ENCODE results near the gene BABAM2. TPM values are rescaled to one million over a fixed set of nuclear protein-coding genes. Genes with fewer than 3 reads are reported as not detected.

BABAM2 gene
- total and polyA plus RNA-seq, 10 of the 15 experiments (the other 5 are each of a cell fraction or from before 2014, with no cell fraction given), result 30.7 to 59.9 (median 44.5) TPM

DNA sequence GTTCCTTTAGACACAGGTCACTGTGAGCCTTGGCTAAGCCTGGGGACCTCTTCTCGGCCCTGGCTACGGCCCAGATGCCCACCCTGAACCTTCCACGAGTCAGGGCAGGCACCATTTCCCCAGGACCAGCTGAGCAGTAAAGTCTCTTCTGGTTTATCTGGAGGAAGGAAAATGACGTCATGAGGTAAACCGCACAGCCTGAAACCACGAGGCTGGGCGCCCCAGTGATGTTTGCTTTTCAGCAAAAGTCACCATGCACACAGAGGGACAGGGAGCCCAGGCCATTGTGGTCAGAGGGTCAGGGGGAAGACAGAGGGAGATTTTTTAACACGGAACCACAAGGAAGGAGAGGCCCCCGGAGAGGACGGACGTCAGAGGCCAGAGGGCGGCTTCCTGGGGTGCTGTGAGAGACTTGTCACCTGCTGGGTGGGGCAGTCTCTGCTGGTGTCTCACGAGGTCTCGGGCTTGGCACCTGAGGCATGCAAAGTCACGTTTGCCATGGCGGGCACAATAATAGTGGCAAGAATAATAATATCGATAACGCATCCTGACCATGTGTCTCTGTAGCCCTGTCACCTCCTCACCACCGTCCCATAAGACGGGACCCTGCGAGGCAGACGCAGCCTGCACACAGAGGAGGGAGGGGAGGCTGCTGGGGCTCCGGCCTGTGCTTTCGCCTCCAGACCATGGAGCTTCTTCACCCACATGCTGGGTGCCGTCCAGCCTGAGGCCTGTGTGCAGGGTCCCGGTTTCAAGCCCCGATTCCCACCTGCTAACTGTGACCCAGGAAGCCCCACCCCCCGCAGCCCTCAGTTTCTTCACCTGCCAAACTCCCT is 468.9 kb downstream of the BABAM2 start (continued):
- TF ChIP-seq, protein P1, sequence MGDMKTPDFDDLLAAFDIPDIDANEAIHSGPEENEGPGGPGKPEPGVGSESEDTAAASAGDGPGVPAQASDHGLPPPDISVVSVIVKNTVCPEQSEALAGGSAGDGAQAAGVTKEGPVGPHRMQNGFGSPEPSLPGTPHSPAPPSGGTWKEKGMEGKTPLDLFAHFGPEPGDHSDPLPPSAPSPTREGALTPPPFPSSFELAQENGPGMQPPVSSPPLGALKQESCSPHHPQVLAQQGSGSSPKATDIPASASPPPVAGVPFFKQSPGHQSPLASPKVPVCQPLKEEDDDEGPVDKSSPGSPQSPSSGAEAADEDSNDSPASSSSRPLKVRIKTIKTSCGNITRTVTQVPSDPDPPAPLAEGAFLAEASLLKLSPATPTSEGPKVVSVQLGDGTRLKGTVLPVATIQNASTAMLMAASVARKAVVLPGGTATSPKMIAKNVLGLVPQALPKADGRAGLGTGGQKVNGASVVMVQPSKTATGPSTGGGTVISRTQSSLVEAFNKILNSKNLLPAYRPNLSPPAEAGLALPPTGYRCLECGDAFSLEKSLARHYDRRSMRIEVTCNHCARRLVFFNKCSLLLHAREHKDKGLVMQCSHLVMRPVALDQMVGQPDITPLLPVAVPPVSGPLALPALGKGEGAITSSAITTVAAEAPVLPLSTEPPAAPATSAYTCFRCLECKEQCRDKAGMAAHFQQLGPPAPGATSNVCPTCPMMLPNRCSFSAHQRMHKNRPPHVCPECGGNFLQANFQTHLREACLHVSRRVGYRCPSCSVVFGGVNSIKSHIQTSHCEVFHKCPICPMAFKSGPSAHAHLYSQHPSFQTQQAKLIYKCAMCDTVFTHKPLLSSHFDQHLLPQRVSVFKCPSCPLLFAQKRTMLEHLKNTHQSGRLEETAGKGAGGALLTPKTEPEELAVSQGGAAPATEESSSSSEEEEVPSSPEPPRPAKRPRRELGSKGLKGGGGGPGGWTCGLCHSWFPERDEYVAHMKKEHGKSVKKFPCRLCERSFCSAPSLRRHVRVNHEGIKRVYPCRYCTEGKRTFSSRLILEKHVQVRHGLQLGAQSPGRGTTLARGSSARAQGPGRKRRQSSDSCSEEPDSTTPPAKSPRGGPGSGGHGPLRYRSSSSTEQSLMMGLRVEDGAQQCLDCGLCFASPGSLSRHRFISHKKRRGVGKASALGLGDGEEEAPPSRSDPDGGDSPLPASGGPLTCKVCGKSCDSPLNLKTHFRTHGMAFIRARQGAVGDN (IDR thresholded peaks at IDR 0.05), result no peak; the same call in 1 of the 2 replicates
- TF ChIP-seq USF2 (IDR thresholded peaks at IDR 0.05; ENCODE audit: borderline replicate concordance, low read depth, low read length) (no peak), RELA (IDR thresholded peaks at IDR 0.05; ENCODE audit: borderline replicate concordance, partially characterized antibody) (peak; percentile 53), BHLHE40 (IDR thresholded peaks at IDR 0.05; ENCODE audit: borderline replicate concordance in 1 of 2, low read depth in 2 of 2, low read length in 1 of 2) (peak; percentile 88 to 93), HDAC2 (IDR thresholded peaks at IDR 0.05) (no peak), SMAD5 (IDR thresholded peaks at IDR 0.05; ENCODE audit: low read depth) (no peak), ZNF207 (IDR thresholded peaks at IDR 0.05; ENCODE audit: borderline replicate concordance) (no peak), SIN3A (IDR thresholded peaks at IDR 0.05; ENCODE audit: low read depth, low read length) (no peak), JUND (IDR thresholded peaks at IDR 0.05; ENCODE audit: low read depth, low read length) (peak; percentile 72; the same call in 1 of the 2 replicates), EED (IDR thresholded peaks at IDR 0.05; ENCODE audit: low read depth) (peak; percentile 92), TCF7 (IDR thresholded peaks at IDR 0.05; ENCODE audit: borderline replicate concordance) (no peak), NR2C1 (IDR thresholded peaks at IDR 0.05) (no peak), ZNF384 (IDR thresholded peaks at IDR 0.05; ENCODE audit: borderline replicate concordance, low read depth, low read length) (no peak), RAD51 (IDR thresholded peaks at IDR 0.05) (no peak; the same call in 1 of the 2 replicates)
- TF ChIP-seq, protein P2, sequence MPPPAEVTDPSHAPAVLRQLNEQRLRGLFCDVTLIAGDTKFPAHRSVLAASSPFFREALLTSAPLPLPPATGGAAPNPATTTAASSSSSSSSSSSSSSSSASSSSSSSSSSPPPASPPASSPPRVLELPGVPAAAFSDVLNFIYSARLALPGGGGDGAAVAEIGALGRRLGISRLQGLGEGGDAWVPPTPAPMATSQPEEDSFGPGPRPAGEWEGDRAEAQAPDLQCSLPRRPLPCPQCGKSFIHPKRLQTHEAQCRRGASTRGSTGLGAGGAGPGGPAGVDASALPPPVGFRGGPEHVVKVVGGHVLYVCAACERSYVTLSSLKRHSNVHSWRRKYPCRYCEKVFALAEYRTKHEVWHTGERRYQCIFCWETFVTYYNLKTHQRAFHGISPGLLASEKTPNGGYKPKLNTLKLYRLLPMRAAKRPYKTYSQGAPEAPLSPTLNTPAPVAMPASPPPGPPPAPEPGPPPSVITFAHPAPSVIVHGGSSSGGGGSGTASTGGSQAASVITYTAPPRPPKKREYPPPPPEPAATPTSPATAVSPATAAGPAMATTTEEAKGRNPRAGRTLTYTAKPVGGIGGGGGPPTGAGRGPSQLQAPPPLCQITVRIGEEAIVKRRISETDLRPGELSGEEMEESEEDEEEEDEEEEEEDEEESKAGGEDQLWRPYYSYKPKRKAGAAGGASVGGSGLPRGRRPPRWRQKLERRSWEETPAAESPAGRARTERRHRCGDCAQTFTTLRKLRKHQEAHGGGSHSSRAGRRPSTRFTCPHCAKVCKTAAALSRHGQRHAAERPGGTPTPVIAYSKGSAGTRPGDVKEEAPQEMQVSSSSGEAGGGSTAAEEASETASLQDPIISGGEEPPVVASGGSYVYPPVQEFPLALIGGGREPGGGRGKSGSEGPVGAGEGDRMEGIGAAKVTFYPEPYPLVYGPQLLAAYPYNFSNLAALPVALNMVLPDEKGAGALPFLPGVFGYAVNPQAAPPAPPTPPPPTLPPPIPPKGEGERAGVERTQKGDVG (CRISPR knock-in tag; IDR thresholded peaks at IDR 0.05), result 0 out of 2 replicates have a peak, but pooled peaks have one; percentile 45
